Parathyroid adenoma (tissue), 2 donors: ENCODE results near the gene RPA1.

Experiments
- H2AFZ ChIP-seq: fragments of 300-600 bp; sonication (generic); one replicate; pipeline ENCODE4 v1.7.0; 2017; ENCODE audit warnings: antibody characterized with exemption, mild to moderate bottlenecking
- H3K27ac ChIP-seq: fragments of 300-600 bp; sonication (generic); one replicate; pipeline ENCODE4 v1.7.0; 2017
- H3K27me3 ChIP-seq: fragments of 300-600 bp; sonication (generic); one replicate; pipeline ENCODE4 v1.7.0; 2017; ENCODE audit warnings: low read length; ENCODE audit not compliant: control insufficient read depth, insufficient read depth
- H3K36me3 ChIP-seq: fragments of 300-600 bp; sonication (generic); one replicate; pipeline ENCODE4 v1.7.0; 2017; ENCODE audit warnings: low read length; ENCODE audit not compliant: control insufficient read depth, insufficient read depth
- H3K4me1 ChIP-seq: fragments of 300-600 bp; sonication (generic); one replicate; pipeline ENCODE4 v1.7.0; 2017; ENCODE audit warnings: control low read depth
- H3K4me2 ChIP-seq: fragments of 300-600 bp; sonication (generic); one replicate; pipeline ENCODE4 v1.7.0; 2017; ENCODE audit warnings: low read length
- H3K4me3 ChIP-seq: fragments of 300-600 bp; sonication (generic); one replicate; pipeline ENCODE4 v1.7.0; 2017; ENCODE audit warnings: low read depth, low read length
- H3K79me2 ChIP-seq: fragments of 300-600 bp; sonication (generic); one replicate; pipeline ENCODE4 v1.7.0; 2017; ENCODE audit warnings: control low read depth
- H3K9ac ChIP-seq: fragments of 300-600 bp; sonication (generic); one replicate; pipeline ENCODE4 v1.7.0; 2017; ENCODE audit warnings: mild to moderate bottlenecking
- H3K9me3 ChIP-seq: fragments of 300-600 bp; sonication (generic); one replicate; pipeline ENCODE4 v1.7.0; 2017; ENCODE audit warnings: low read length; ENCODE audit not compliant: control insufficient read depth
- CTCF ChIP-seq: fragments of 300-600 bp; sonication (generic); IDR thresholded peaks from one replicate; pipeline ENCODE4 v1.7.0; 2017; ENCODE audit warnings: antibody characterized with exemption, mild to moderate bottlenecking
- donor health status: primary hyperparathyroidism.

RPA1 gene

GRCh38 chr17:1829216-1829591 is 601 bp upstream of the RPA1 start:
- H3K4me2 ChIP-seq, result peak overlapping the region; percentile 88
- TF ChIP-seq CTCF, result no peak
- H3K36me3 ChIP-seq, result no peaks in the 10 kb centered on the region
- H3K27ac ChIP-seq, result no peak overlapping the region
- H3K79me2 ChIP-seq, result peaks cover 14% of the 10 kb centered on the region
- H3K4me3 ChIP-seq, result peak overlapping the region; percentile 89
- peaks cover 3% of the 10 kb centered on the region for H3K4me1 ChIP-seq
- H2AFZ ChIP-seq, result peak overlapping the region; percentile 95
- peak overlapping the region; percentile 12 for H3K9ac ChIP-seq
- H3K27me3 ChIP-seq, result no peaks in the 10 kb centered on the region
- H3K9me3 ChIP-seq, result no peaks in the 10 kb centered on the region

- peak overlapping the region; percentile 33 for H3K27ac ChIP-seq
- no peaks in the 10 kb centered on the region for H3K27me3 ChIP-seq
- peak overlapping the region; percentile 95 for H2AFZ ChIP-seq
- H3K9ac ChIP-seq, result peak overlapping the region; percentile 40
- peak overlapping the region; percentile 89 for H3K4me3 ChIP-seq
- peak overlapping the region; percentile 93 for H3K4me2 ChIP-seq
- H3K36me3 ChIP-seq, result no peaks in the 10 kb centered on the region
- no peaks in the 10 kb centered on the region for H3K9me3 ChIP-seq
- TF ChIP-seq CTCF, result no peak
- peaks cover 3% of the 10 kb centered on the region for H3K4me1 ChIP-seq
- H3K79me2 ChIP-seq, result peaks cover 14% of the 10 kb centered on the region
Observed at GRCh38 chr17:1830288-1830687, 483 bp downstream of the RPA1 start.

GRCh38 chr17:1834380-1835149 is 4.8 kb downstream of the RPA1 start:
- Histone ChIP-seq H3K9ac (no peak overlapping the region), H3K4me3 (no peak overlapping the region), H2AFZ (no peak overlapping the region), H3K9me3 (no peaks in the 10 kb centered on the region), H3K36me3 (no peaks in the 10 kb centered on the region), H3K27ac (no peak overlapping the region), H3K79me2 (peaks cover 14% of the 10 kb centered on the region), H3K4me1 (no peaks in the 10 kb centered on the region), H3K4me2 (no peak overlapping the region), H3K27me3 (no peaks in the 10 kb centered on the region)
- no peak for TF ChIP-seq CTCF

- Histone ChIP-seq H3K27ac (no peak overlapping the region), H3K4me2 (no peak overlapping the region), H3K4me3 (no peak overlapping the region), H3K36me3 (no peaks in the 10 kb centered on the region), H3K79me2 (peaks cover 19% of the 10 kb centered on the region), H3K9me3 (no peaks in the 10 kb centered on the region), H2AFZ (no peak overlapping the region), H3K9ac (no peak overlapping the region), H3K27me3 (no peaks in the 10 kb centered on the region), H3K4me1 (no peaks in the 10 kb centered on the region)
- TF ChIP-seq CTCF, result no peak
Observed at GRCh38 chr17:1839516-1839915, 9.7 kb downstream of the RPA1 start.

- no peak overlapping the region for H3K4me2 ChIP-seq
- no peak overlapping the region for H2AFZ ChIP-seq
- H3K9me3 ChIP-seq, result no peaks in the 10 kb centered on the region
- no peak overlapping the region for H3K27ac ChIP-seq
- H3K79me2 ChIP-seq, result peaks cover 20% of the 10 kb centered on the region
- H3K4me1 ChIP-seq, result no peaks in the 10 kb centered on the region
- H3K36me3 ChIP-seq, result no peaks in the 10 kb centered on the region
- H3K9ac ChIP-seq, result no peak overlapping the region
- no peak for TF ChIP-seq CTCF
- no peak overlapping the region for H3K4me3 ChIP-seq
- H3K27me3 ChIP-seq, result no peaks in the 10 kb centered on the region
Observed at GRCh38 chr17:1843947-1844346, 14.1 kb downstream of the RPA1 start.
